A204.1 (cell line): ENCODE results near the gene PLCG2.

Experiments
- FAIRE-seq: peaks from 2 replicates; lab custom pipeline; 2012; peaks lifted over from hg19 to GRCh38; lab: Jason Lieb, UNC

Gene PLCG2

DNA sequence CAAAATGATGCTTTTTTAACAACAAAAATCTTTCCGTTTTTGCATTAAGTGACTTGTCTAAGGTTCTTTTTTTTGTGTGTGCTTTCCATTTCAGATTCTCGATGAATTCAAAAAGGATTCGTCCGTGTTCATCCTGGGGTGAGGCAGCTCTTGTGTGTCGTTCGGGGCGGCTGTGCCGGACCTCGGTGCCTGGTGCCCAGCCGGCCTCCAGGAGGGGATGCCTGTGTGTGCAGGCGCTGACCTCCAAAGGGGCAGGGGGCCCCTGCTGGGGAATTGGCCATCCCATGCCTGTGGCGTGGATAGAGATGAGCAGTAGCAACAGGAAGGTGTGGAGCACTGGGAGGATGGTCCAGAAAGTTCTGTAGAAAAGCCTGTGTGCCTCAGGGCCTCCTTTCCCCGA is 101.7 kb downstream of the PLCG2 start:
- no peak for FAIRE-seq

- no peak for FAIRE-seq
Observed at GRCh38 chr16:81881228-81881627, 102.1 kb downstream of the PLCG2 start.

DNA sequence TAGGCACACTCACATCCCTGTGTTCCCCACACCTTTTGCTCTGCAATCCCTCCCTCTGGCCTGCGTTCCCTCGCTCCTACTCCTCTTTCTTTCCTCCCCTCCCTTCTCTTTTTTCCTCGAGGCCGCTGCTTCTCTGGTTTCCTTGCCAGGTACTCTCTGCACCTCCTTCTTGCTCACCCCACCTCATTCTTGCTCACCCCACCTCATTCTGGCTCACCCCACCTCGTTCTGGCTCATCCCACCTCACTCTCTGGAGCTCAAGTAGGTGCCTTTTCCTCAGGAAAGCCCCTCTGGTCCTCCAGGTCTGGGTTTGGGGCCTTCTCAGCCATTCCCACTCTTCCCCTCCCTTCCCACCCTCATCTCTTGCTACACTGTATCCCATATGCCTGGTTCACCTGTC is 103.5 kb downstream of the PLCG2 start:
- no peak for FAIRE-seq

DNA sequence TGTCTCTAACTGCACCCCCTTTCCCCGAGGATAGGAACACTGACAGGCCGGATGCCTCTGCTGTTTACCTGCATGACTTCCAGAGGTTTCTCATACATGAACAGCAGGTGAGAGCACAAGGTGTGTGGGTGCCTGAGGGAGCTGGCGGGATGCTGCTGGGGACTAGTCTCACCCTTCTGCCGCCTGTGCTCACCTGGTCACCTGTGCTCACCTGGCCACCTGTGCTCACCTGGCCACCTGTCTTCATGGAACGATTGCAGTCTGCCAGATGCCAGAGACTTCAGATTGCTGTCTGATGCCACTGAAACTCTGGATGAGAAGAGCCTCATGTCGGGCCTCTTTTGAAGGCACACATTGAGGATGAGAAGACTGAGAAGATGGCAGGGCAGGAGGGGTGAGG is 104.1 kb downstream of the PLCG2 start:
- FAIRE-seq = no peak

DNA sequence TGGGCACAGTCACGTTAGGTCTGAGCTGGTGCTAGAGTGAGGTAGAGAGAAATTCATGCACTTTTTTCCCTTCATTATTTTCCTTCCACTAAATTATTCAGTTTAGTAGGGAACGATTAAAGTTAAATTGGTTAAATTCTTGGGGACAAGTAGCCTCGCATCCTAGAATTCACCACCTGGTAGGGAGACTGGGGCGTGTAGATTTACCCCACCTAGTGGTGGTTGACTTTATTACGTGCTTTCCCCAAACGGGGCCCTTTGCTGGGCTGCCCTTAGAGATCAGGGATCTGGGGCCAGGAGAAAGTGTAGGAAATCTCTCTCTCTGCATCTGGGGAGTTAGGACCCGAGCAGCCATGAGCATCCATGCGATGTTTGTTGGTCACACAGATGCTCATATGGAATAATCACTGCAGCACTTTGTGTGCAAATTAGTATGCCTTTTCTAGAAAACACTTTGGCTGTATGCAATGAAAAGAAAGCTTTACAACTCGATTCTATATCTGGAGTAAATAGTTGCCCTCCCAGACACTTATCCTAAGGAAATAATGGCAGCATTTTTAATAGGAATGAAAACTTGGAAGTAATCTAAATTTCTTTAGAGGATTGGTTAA is 107.0 kb downstream of the PLCG2 start:
- FAIRE-seq = no peak

DNA sequence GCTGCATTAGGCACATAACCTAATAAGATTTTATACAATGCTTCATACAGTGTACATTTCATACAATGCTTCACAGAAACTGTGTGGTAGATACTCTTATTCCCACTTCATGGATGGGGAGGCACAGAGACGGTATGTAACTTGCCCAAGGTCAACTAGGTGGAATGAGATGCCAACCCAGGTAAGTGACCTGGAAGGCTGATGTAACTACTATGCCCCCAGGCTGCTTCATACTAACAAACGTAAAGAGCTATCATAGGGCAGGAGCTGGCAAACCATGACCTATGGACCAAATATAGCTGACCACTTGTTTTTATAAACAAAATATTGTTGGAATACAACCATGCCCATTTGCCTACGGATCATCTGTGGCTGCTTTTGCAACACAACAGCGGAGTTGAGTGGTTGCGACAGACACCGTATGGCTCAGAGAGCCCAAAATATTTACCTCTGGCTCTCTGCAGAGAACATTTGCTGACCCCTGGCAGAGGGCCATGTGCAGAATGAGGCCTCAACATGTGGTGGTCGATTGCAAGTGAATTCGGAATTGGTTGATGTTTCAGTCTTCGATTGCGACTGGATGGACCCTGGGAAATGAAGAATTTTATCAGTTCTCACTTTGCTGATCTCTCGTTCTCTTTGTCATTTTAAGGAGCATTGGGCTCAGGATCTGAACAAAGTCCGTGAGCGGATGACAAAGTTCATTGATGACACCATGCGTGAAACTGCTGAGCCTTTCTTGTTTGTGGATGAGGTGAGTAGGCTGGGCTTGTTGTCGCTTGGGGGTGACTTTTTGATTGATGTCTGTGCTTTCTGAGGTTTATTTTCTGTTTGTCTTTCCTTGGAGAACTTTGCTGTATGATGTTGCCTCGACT is 109.7 kb downstream of the PLCG2 start:
- no peak for FAIRE-seq

GRCh38 chr16:81891736-81892364 is 112.8 kb downstream of the PLCG2 start:
- FAIRE-seq = no peak

GRCh38 chr16:81894592-81894991 is 115.5 kb downstream of the PLCG2 start:
- FAIRE-seq = no peak

DNA sequence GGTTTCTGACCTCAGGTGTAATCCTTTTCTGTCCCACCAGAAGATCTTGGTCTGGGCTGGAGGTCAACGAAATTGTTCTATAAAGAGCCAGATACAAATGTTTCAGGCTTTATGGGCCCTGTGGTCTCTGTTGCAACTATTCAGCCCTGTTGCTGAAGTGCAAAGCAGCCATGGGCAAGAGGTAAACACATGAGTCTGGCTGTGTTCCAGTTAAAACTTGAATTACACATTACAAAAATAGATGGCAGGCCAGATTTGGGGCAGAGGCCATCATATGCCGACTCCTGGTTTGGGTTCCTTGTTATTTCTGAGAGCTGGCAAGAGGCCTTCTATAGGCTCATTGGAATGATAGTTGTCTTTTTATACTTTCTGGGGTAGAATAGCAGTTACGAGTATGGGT is 117.8 kb downstream of the PLCG2 start:
- FAIRE-seq = no peak

- FAIRE-seq = no peak
Observed at GRCh38 chr16:81899601-81900000, 120.5 kb downstream of the PLCG2 start.

DNA sequence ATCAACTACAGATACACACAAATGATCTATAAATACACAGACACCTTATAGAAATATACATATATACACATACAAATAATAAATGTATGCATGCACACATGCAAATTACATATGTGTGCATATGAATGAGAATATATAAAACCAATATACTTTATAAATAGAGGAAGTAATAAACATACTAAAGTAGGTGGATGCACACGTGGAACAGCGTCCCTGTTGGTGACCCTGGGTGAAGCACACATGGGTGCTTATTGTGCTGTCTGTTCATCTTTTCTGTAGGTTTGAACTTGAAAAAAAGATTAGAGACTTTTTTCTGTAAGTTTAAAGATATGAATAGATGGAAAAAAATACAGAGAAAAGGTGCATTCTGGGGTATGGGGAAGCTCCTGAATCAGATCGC is 120.9 kb downstream of the PLCG2 start:
- no peak for FAIRE-seq

GRCh38 chr16:81900456-81900855 is 121.4 kb downstream of the PLCG2 start:
- FAIRE-seq = no peak

GRCh38 chr16:81901484-81901883 is 122.4 kb downstream of the PLCG2 start:
- no peak for FAIRE-seq

GRCh38 chr16:81902025-81902424 is 122.9 kb downstream of the PLCG2 start:
- no peak for FAIRE-seq

GRCh38 chr16:81904320-81904719 is 125.2 kb downstream of the PLCG2 start:
- FAIRE-seq = no peak

- FAIRE-seq = no peak
Observed at GRCh38 chr16:81905277-81905676, 126.2 kb downstream of the PLCG2 start.

DNA sequence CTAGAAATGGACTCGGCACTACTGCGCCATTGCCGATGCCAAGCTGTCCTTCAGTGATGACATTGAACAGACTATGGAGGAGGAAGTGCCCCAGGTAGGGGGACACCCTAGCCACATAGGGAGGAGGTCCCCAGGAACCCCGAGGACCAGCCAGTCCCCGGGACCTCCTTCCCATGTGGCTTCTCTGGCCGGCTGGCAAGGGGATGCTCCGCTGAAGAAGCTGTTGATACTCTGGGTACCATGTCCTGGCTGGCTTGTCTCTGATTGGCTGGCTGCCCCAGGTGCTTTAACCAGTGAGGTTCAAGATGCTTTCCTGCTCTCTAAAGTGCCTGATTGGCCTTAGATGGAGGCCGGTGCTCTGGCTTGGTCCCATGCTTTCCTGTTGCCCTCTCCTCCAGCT is 128.6 kb downstream of the PLCG2 start:
- no peak for FAIRE-seq

DNA sequence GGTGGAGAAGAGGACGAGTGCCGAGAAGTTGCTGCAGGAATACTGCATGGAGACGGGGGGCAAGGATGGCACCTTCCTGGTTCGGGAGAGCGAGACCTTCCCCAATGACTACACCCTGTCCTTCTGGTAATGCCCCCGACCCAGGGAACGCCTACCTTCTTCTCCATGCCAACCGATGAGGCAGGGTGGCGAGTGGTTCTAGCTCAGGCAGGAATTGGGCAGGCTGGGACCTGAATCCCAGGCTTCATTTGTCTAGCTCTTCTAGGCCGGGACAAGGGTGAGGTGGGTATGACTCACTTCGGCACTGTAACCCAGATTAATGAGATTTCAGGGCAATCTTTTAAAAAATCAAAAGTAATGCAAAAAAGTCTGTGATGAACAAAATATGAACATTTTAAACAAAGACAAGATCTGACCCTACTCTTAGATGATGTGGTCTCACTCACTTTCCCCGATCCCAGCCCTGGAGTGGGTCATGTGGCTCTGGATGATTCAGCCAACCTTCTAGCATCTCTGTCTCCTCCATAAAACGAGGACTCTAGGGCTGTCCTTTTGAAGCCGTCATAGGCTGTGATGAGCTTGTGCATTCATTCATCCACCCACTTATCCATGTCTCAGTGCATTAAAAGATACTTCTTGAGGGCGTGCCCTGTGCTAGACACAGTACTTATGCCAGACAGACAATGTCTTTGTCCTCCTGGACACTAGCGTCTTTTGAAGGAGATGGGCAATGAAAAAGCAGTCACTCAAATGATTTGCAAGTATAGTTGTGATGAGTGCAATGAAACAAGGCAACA is 129.6 kb downstream of the PLCG2 start:
- no peak for FAIRE-seq

- no peak for FAIRE-seq
Observed at GRCh38 chr16:81910366-81910885, 131.3 kb downstream of the PLCG2 start.

GRCh38 chr16:81912395-81912794 is 133.3 kb downstream of the PLCG2 start:
- FAIRE-seq = no peak

DNA sequence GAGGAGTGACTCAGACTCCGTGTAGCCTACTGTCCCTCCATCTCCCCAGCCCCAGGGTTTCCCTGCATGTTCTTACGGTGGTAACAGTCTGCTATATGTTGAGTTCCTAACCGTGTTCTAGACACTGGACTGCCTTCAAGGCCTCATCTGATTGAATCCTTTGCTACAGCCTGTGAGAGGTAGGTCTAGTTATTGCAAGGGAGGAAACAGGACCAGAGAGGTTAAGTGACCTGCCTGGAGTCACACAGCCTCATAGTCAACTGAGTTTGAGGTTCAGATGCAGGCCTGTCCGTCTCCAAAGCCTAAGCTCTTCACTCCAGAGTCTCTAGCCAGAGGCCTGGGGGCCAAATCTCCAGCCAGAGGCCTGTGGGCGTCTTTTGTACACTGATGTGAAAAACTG is 134.1 kb downstream of the PLCG2 start:
- FAIRE-seq = no peak

- no peak for FAIRE-seq
Observed at GRCh38 chr16:81917375-81917774, 138.3 kb downstream of the PLCG2 start.
